Measurements from ENCODE around the gene PDSS2.
"Not testable (repeated sequence)": the region's sequence is repeated elsewhere in the genome, so short reads cannot be mapped to it uniquely, and the experiment has no call there.

PDSS2 gene

DNA sequence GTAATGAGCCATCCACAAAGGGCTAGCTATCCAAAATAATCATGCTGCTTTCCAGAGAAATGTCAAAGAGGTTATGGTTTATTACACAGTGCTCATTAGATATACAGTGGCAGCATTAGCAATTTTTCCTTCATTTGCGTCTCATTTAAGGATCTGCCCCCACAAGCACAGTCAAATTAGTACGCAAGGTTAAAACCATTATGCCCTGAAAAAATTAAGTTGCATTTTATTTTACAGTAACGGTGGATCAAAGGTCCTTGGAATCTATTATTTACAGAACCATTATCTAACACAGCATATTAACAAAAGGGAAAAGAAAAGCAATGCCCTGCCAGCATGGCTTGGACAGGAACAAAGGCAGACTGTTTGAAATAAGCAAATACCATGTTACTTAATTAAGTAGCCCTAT is 144.8 kb downstream of the PDSS2 start:
- no peak for DNase-seq

GRCh38 chr6:107313776-107314175 is 145.6 kb downstream of the PDSS2 start:
- no peak for DNase-seq

GRCh38 chr6:107310362-107310761 is 149.0 kb downstream of the PDSS2 start:
- DNase-seq = no peak

DNA sequence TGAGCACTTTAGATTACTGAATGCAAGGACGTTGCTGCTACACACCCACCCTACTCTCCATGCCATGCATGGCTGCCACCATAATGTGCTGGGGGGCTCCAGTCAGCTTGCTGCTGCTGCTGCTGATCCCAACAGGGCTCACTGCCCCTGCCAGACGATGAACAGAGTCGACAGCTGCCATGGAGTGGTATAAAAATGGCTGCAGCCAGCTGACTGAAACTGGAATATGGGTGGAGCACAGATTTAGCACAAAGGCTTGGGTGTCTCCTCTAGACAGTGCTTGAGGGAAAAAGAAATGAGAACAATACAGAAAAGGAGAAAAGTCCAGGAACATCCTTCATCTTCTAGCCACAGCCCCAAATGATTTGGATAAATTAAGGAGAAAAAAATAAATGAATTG is 150.7 kb downstream of the PDSS2 start:
- DNase-seq = no peak

DNA sequence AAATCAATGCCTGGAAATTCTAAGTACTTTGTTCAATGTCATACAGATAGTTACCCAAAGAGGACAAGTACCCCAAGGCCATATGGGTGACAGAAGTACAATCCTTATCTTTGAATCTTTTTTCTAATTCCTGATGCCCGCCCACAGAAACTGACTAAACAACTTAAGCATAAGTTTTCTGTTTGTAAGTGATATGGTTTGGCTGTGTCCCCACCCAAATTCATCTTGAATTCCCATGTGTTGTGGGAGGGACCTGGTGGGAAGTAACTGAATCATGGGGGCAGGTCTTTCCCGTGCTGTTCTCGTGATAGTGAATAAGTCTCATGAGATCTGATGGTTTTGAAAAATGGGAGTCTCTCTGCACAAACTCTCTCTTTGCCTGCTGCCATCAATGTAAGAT is 153.4 kb downstream of the PDSS2 start:
- DNase-seq = not testable (repeated sequence)

DNA sequence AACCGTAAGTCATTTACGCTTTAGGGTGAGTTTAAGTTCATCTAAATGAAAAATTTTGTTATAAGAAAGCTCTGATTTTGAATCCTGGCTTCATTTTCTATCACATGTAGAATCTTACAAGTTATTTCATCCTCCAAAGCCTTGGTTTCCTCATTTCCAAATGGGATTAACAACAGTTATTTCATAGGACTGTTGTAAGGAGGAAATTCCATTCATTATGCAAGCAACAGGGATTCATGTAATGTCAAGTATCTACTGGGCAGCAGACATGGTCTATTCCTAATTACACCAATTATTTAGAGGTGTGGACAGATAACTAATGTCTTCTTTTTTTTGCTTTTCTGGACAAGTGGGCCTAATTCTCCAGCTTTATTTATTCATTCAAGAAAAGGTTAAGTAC is 154.0 kb downstream of the PDSS2 start:
- DNase-seq = no peak

- peak; percentile 65 for DNase-seq
These were observed 154.8 kb downstream of the PDSS2 start for GRCh38 chr6:107304421-107305025.

DNA sequence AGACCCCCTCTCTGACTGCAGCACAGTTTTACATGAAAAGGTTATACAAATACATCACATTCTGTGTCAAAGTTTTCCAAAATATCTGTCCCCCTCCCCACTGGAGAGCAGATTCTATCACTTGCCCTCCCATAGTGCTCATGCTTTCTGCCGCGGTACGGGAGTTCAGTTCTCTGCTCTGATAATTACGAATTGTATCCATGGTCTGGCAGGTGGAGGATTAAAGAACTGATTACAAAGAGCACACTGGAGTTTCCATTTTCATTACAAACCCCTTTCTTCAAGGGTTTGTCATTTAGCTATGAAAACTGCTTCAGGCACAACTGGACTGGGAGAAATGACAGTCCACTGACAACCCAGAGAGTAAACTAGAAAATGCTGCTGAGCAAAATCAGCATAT is 166.0 kb downstream of the PDSS2 start:
- DNase-seq = no peak

- no peak for DNase-seq
These were observed 166.6 kb downstream of the PDSS2 start for GRCh38 chr6:107292715-107293271.

GRCh38 chr6:107290491-107290890 is 168.9 kb downstream of the PDSS2 start:
- no peak for DNase-seq

GRCh38 chr6:107289258-107289657 is 170.1 kb downstream of the PDSS2 start:
- DNase-seq = not testable (repeated sequence)

GRCh38 chr6:107285683-107286082 is 173.7 kb downstream of the PDSS2 start:
- not testable (repeated sequence) for DNase-seq

DNA sequence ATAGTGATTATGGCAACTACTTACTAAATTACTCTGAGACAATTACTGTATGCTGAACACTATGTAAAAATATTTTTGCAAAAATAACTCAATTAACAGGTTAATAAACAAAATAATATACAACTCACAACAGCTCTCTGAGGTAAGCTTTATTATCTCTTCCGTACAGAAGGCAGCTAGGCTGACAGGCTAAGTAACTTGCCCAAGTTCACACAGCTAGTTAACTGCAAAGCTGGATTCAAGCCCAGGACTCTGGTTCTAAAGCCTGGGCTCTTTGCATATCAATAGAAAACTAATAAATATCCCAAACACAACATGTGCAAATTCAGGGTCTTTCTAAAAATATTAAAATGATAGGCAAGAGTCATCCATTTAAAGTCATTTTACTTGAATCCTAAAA is 174.6 kb downstream of the PDSS2 start:
- DNase-seq = no peak

DNA sequence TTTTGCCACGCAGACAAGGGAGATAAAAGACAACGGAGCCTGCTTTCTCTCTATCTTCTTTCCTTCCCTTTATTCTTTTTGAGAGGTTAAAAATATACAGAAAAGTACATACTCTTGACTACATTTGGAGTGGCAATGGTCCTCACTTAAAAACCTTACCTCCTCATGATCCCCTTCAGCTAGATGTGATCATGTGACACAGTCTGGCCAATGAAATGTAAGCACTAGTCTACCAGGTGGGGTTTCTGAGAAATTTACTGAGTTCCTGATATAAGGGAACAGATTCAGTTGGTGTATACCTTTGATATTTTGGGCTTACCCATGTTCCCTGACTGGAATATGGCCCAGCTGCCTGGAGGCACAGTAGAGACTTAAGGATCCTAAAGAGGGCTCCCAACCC is 178.6 kb downstream of the PDSS2 start:
- no peak for DNase-seq

DNA sequence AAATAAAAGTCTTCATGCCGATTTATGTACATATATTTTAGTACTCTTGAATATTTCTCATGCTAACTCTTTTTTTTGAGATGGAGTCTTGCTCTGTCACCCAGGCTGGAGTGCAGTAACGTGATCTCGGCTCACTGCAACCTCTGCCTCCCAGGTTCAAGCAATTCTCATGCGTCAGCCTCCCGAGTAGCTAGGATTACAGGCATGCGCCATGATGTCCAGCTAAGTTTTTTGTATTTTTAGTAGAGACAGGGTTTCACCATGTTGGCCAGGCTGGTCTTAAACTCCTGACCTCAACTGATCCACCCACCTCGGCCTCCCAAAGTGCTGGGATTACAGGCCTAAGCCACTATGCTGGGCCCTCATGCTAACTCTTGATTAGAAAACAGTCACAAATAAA is 179.4 kb downstream of the PDSS2 start:
- not testable (repeated sequence) for DNase-seq

- no peak for DNase-seq
These were observed 184.0 kb downstream of the PDSS2 start for GRCh38 chr6:107275330-107275865.

- no peak for DNase-seq
These were observed 185.1 kb downstream of the PDSS2 start for GRCh38 chr6:107274288-107274687.

DNA sequence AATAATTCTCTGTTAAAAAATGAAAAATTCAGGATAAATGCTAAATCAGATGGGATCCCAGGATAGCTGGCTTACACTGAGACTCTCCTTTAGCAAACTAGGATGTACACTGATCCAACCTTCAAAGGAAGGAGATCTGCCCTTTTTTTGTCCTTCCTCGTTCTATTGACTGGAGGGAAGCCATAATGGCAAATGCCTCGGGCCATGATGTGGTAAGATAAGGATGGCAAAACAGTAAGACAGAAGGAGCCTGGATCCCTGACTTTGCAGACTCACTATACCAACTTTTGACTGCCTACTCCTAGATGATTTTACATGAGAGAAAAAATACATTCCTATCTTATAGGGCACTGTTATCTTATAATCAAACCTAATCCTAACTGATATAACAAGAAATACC is 187.1 kb downstream of the PDSS2 start:
- no peak for DNase-seq

GRCh38 chr6:107271208-107271790 is 188.1 kb downstream of the PDSS2 start:
- no peak for DNase-seq

DNA sequence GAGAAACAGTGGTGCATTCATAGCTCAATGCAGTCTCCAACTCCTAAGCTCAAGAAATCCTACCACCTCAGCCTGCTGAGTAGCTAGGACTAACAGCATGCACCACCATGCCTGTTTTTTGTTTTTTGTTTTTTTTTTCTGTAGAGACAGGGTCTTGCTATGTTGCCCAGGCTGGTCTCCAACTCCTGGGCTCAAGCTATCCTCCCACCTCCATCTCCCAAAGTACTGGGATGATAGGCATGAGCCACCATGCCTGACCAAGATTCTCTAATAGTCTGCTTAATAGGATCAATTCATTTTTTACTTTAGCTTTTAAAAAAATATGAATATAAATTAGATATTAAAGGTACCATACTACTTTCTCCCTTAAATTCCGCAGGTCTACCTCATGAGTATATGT is 191.7 kb downstream of the PDSS2 start:
- no peak for DNase-seq

DNA sequence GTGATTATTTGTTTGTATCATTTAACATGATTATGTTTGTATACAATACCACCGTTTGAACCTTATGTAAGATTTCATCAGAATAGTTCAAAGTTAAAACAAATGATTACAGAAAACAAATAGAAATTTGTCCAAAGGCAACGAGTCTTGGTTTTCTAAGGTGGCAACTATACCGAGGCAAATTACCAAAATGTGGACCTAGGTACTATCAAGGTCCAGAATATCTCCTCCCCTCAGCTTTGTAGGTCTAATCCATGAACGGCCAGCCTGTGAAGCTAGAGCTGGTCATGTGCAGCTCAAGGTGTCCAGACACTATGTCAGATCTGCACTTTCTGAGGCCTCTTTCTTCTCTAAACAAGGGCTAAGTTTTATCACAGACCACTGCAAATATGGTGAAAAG is 192.4 kb downstream of the PDSS2 start:
- no peak for DNase-seq

GRCh38 chr6:107266563-107266962 is 192.8 kb downstream of the PDSS2 start:
- no peak for DNase-seq

- DNase-seq = no peak
These were observed 195.0 kb downstream of the PDSS2 start for GRCh38 chr6:107264357-107264840.

DNA sequence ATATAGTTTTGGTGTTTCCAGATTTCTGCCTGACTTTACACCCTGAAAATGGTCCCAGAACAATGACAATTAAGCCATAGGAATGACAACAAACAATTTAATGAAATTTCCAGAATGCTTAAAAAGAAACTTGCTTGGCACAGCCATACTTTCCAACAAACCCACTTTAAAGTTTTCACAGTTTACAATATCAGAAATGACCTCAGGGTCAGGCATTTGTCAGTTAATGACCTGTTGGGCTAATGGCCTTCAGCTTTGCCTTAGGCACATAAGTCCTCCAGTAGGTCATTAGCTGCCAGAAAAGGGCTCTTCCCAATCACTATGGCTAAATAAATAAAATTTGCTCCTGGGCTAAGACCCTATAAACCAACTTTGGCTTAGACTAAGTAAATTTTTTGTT is 199.4 kb downstream of the PDSS2 start:
- no peak for DNase-seq

Measured in stimulated activated CD4-positive, alpha-beta T cell treated with anti-CD3 and anti-CD28 coated beads, Interleukin-1b, Interleukin-23, amount 100 ng/mL, for 48 hours (primary cell).